ENCODE results near the gene CEMIP. TPM values are rescaled to one million over a fixed set of nuclear protein-coding genes. Genes with fewer than 3 reads are reported as not detected.

Gene CEMIP
- total RNA-seq, 4 donors from 2014 or later, result 0.27 to 0.32 TPM; not detected in 2

DNA sequence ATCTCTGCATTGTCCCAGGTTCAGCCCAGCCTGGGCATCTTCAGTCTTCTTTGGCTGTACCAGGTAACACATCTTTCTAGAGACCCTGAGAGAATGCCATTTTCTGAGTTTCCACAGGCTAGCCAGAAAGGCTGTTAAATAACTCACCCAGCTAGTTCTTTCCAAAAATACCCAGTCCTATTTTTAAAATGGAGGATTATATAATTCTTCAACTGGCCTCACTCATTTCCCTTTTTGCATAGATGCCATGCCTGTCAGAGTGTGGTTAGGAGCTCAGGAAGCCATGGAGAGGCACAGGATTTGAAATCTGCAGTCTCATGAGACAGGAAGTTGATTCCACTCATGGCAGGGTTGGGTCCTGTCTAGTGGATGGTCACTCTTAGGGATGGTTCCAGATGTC, 39.8 kb downstream of the CEMIP start:
- no peak for TF ChIP-seq POLR2A (IDR thresholded peaks at IDR 0.05)
- no peak for TF ChIP-seq EP300 (IDR thresholded peaks at IDR 0.05; ENCODE audit: low read depth)
- TF ChIP-seq POLR2AphosphoS5 (IDR thresholded peaks at IDR 0.05), result no peak
- TF ChIP-seq, protein P1, sequence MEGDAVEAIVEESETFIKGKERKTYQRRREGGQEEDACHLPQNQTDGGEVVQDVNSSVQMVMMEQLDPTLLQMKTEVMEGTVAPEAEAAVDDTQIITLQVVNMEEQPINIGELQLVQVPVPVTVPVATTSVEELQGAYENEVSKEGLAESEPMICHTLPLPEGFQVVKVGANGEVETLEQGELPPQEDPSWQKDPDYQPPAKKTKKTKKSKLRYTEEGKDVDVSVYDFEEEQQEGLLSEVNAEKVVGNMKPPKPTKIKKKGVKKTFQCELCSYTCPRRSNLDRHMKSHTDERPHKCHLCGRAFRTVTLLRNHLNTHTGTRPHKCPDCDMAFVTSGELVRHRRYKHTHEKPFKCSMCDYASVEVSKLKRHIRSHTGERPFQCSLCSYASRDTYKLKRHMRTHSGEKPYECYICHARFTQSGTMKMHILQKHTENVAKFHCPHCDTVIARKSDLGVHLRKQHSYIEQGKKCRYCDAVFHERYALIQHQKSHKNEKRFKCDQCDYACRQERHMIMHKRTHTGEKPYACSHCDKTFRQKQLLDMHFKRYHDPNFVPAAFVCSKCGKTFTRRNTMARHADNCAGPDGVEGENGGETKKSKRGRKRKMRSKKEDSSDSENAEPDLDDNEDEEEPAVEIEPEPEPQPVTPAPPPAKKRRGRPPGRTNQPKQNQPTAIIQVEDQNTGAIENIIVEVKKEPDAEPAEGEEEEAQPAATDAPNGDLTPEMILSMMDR (IDR thresholded peaks at IDR 0.05), result no peak
- Histone ChIP-seq H3K27ac (no peak overlapping the region), H3K4me1 (peaks cover 0 to 3% (median 0%) of the 10 kb centered on the region in 4 donors), H3K36me3 (no peaks in the 10 kb centered on the region), H3K27me3 (no peaks in the 10 kb centered on the region), H3K4me3 (no peak overlapping the region), H3K9me3 (no peaks in the 10 kb centered on the region)
- intact Hi-C loops (cut with DNase I; ENCODE audit: low total_unique reads) (no loop called here), in situ Hi-C loops (cut with MboI; ENCODE audit: low pct_ligation_motif_present in 1 of 4, low pct_unique_long_range_greater_than_20kb in 1 of 4, low sequenced_read_pairs in 3 of 4) (loop anchor here in 1 of 4 donors (10.0 kb wide), 1 partner anchor 64 kb away; no protein-coding TSS in a partner anchor)
- DNase-seq, result no peak

DNA sequence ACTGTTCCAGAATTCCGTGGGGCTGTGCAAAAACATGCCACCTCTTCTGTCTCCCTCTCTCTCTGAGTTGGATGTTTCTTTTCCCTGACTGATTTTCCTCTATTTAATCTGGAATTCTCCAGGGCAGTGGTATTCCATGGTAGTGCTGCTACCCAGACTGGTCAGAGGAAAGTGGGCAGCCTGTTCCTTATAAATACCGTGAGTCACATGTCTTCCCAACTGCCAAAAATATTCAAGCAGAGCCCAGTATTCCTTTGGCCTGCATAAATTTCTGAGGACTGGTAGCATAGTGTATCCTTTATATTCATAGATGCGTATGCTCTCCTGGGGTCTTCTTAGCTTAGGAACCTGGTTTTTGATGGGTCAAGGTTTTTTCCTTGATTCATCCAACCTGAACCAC, 40.9 kb downstream of the CEMIP start:
- H3K4me1 ChIP-seq, result peaks cover 0 to 3% (median 0%) of the 10 kb centered on the region in 4 donors
- intact Hi-C loops (cut with DNase I; ENCODE audit: low total_unique reads) (no loop called here), in situ Hi-C loops (cut with MboI; ENCODE audit: low pct_ligation_motif_present in 1 of 4, low pct_unique_long_range_greater_than_20kb in 1 of 4, low sequenced_read_pairs in 3 of 4) (no loop called here)
- TF ChIP-seq EP300 (IDR thresholded peaks at IDR 0.05; ENCODE audit: low read depth) (no peak), POLR2A (IDR thresholded peaks at IDR 0.05) (no peak), POLR2AphosphoS5 (IDR thresholded peaks at IDR 0.05) (no peak)
- TF ChIP-seq, protein P1 (IDR thresholded peaks at IDR 0.05), result no peak
- no peak overlapping the region for H3K27ac ChIP-seq
- no peak overlapping the region for H3K4me3 ChIP-seq
- H3K27me3 ChIP-seq, result no peaks in the 10 kb centered on the region
- no peaks in the 10 kb centered on the region for H3K36me3 ChIP-seq
- 57 to 71% methylated on average over 3 of the region's 3 CpGs for WGBS, 2 donors (ENCODE audit: low coverage in 1 of 2)
- no peak for DNase-seq
- no peaks in the 10 kb centered on the region for H3K9me3 ChIP-seq

DNA sequence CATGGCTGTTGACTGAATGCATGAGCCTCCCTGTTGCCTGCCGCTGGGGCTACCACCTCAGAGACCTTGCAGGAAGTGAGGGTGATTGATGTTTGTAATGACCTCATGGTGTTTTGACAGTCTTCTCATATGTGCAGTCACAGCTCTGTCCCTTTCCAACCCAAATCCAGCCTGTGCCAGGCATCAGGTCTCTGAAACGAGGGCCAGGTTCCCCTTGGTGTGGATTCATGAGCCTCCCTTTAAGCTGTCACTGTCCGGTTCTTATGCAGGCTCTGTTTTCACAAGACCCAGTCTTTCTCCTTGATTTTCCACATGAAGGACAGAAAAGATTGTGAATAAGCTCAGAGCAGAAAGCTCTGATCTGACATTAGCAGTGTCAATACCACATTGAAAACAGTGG, 43.1 kb downstream of the CEMIP start:
- H3K27me3 ChIP-seq, result no peaks in the 10 kb centered on the region
- in situ Hi-C loops (cut with MboI; ENCODE audit: low pct_ligation_motif_present in 1 of 4, low pct_unique_long_range_greater_than_20kb in 1 of 4, low sequenced_read_pairs in 3 of 4), result no loop called here
- 64% methylated on average over 3 of the region's 3 CpGs; no CpG with 5 or more reads in 1 of the 2 donors for WGBS, 2 donors (ENCODE audit: low coverage in 1 of 2)
- no peaks in the 10 kb centered on the region for H3K9me3 ChIP-seq
- no peak for DNase-seq
- TF ChIP-seq POLR2A (IDR thresholded peaks at IDR 0.05) (no peak), POLR2AphosphoS5 (IDR thresholded peaks at IDR 0.05) (no peak), EP300 (IDR thresholded peaks at IDR 0.05; ENCODE audit: low read depth) (no peak)
- TF ChIP-seq, protein P1 (IDR thresholded peaks at IDR 0.05), result no peak
- H3K27ac ChIP-seq, result no peak overlapping the region
- H3K4me1 ChIP-seq, result no peaks in the 10 kb centered on the region
- no peak overlapping the region for H3K4me3 ChIP-seq
- intact Hi-C loops (cut with DNase I; ENCODE audit: low total_unique reads), result no loop called here
- no peaks in the 10 kb centered on the region for H3K36me3 ChIP-seq

DNA sequence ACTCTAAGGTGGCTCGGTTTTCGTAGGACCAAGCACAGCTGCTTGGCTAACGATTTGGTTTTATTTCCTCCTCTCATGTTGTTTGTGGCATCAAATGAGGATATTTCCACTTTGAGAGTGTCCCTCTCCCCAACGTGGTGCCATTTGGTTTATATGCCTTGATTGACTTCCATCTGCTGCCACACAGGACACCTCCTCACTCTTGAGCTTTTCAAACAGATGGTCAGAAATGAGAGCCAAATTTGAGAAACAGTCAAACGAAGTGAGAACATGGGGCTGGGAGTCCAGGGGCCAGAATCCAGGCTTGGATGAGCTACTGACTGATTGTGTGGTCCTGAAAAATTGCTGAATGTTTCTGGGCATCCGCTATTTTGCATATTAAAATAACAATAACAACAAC, 43.5 kb downstream of the CEMIP start:
- Histone ChIP-seq H3K4me1 (no peaks in the 10 kb centered on the region), H3K27ac (no peak overlapping the region), H3K9me3 (no peaks in the 10 kb centered on the region), H3K4me3 (no peak overlapping the region), H3K36me3 (no peaks in the 10 kb centered on the region), H3K27me3 (no peaks in the 10 kb centered on the region)
- intact Hi-C loops (cut with DNase I; ENCODE audit: low total_unique reads), result no loop called here
- no peak for DNase-seq
- WGBS, 2 donors (ENCODE audit: low coverage in 1 of 2), result 72 to 81% methylated on average over 3 to 6 of the region's 6 CpGs
- in situ Hi-C loops (cut with MboI; ENCODE audit: low pct_ligation_motif_present in 1 of 4, low pct_unique_long_range_greater_than_20kb in 1 of 4, low sequenced_read_pairs in 3 of 4), result no loop called here
- TF ChIP-seq POLR2A (IDR thresholded peaks at IDR 0.05), result no peak
- TF ChIP-seq, protein P1 (IDR thresholded peaks at IDR 0.05), result no peak
- no peak for TF ChIP-seq EP300 (IDR thresholded peaks at IDR 0.05; ENCODE audit: low read depth)
- no peak for TF ChIP-seq POLR2AphosphoS5 (IDR thresholded peaks at IDR 0.05)

Data from transverse colon (tissue), 4 donors.